Suprapubic skin (tissue), 4 donors: ENCODE data around the gene MUC5B. TPM values are rescaled to one million over a fixed set of nuclear protein-coding genes. Genes with fewer than 3 reads are reported as not detected.

Experiments used
- DNase-seq, 2 donors: peaks; one replicate each; pipeline ENCODE4 v3.0.0-alpha.2; 2019; ENCODE audit warnings: low spot score in 2 of 2
- H3K27ac ChIP-seq: fragments of 200-600 bp; sonication (generic); one replicate; pipeline ENCODE4 v1.5.1; 2019
- H3K27me3 ChIP-seq: fragments of 200-600 bp; sonication (generic); one replicate; pipeline ENCODE4 v1.5.1; 2019
- H3K36me3 ChIP-seq: fragments of 200-600 bp; sonication (generic); one replicate; pipeline ENCODE4 v1.5.1; 2019
- H3K4me1 ChIP-seq: fragments of 200-600 bp; sonication (generic); one replicate; pipeline ENCODE4 v1.5.1; 2019
- H3K4me3 ChIP-seq: fragments of 200-600 bp; sonication (generic); one replicate; pipeline ENCODE4 v1.5.1; 2019; ENCODE audit warnings: mild to moderate bottlenecking
- H3K9me3 ChIP-seq: fragments of 200-600 bp; sonication (generic); one replicate; pipeline ENCODE4 v1.5.1; 2019
- CTCF ChIP-seq, 2 donors: fragments of 200-600 bp in 1 of 2; fragments of 450-650 bp in 1 of 2; sonication (generic) in 1 of 2; IDR thresholded peaks; one replicate each; pipeline ENCODE4 v1.5.1; 2016 to 2019; ENCODE audit warnings: antibody characterized with exemption in 2 of 2, mild to moderate bottlenecking in 1 of 2, moderate library complexity in 1 of 2
- EP300 ChIP-seq: sonication (generic); formaldehyde crosslinking; IDR thresholded peaks from one replicate; pipeline ENCODE4 v1.6.1; 2017; ENCODE audit warnings: antibody characterized with exemption
- POLR2A ChIP-seq, 2 donors: fragments of 450-650 bp; IDR thresholded peaks; one replicate each; pipeline ENCODE4 v1.6.1; 2017; ENCODE audit warnings: antibody characterized with exemption in 2 of 2, mild to moderate bottlenecking in 2 of 2, moderate library complexity in 2 of 2
- POLR2AphosphoS5 ChIP-seq, 3 donors: sonication (generic); formaldehyde crosslinking; IDR thresholded peaks; one replicate each; pipeline ENCODE4 v1.6.1; 2017; ENCODE audit warnings: antibody characterized with exemption in 3 of 3
- WGBS: methylation state at CpG from one replicate; pipeline ENCODE4 v1.1.5; 2018; 5-methylcytosine and 5-hydroxymethylcytosine counted together
- total RNA-seq, 4 donors: library from RNA; depleted of rRNA; stranded (reverse); fragments of >200 nt; gene quantifications; one replicate each; pipeline ENCODE4 v1.1.0, GENCODE V29; 2016

MUC5B gene
- total RNA-seq, 4 donors from 2014 or later = 0.08 to 0.34 (median 0.13) TPM

DNA sequence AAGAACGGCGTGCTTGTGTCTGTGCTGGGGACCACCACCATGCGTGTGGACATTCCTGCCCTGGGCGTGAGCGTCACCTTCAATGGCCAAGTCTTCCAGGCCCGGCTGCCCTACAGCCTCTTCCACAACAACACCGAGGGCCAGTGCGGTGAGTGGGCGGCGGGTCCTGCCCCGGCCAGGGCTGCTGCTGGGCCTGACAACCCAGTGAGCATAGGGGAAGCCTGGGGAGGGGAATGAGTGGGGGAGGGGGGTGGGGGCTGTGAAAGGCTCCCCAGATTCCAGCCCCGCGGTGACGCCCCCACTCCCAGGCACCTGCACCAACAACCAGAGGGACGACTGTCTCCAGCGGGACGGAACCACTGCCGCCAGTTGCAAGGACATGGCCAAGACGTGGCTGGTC lies 31.9 kb downstream of the MUC5B start:
- Histone ChIP-seq H3K4me3 (no peak overlapping the region), H3K27ac (no peak overlapping the region), H3K9me3 (no peaks in the 10 kb centered on the region), H3K4me1 (no peaks in the 10 kb centered on the region), H3K27me3 (no peaks in the 10 kb centered on the region), H3K36me3 (no peaks in the 10 kb centered on the region)
- TF ChIP-seq POLR2A (IDR thresholded peaks at IDR 0.05) = no peak
- no peak for TF ChIP-seq CTCF (IDR thresholded peaks at IDR 0.05)
- no peak for TF ChIP-seq EP300
- no peak for TF ChIP-seq POLR2AphosphoS5 (IDR thresholded peaks at IDR 0.05)
- DNase-seq = no peak
- WGBS = no CpG with 5 or more reads among the region's 19 CpGs

- no peak overlapping the region for H3K4me3 ChIP-seq
- no peaks in the 10 kb centered on the region for H3K36me3 ChIP-seq
- H3K27ac ChIP-seq = no peak overlapping the region
- TF ChIP-seq POLR2A (IDR thresholded peaks at IDR 0.05) (no peak), EP300 (no peak), CTCF (IDR thresholded peaks at IDR 0.05) (no peak), POLR2AphosphoS5 (IDR thresholded peaks at IDR 0.05) (no peak)
- WGBS = 67% methylated on average over 11 of the region's 24 CpGs
- H3K9me3 ChIP-seq = no peaks in the 10 kb centered on the region
- H3K4me1 ChIP-seq = no peaks in the 10 kb centered on the region
- no peaks in the 10 kb centered on the region for H3K27me3 ChIP-seq
- no peak for DNase-seq
Measured at GRCh38 chr11:1255151-1255550, 32.3 kb downstream of the MUC5B start.

DNA sequence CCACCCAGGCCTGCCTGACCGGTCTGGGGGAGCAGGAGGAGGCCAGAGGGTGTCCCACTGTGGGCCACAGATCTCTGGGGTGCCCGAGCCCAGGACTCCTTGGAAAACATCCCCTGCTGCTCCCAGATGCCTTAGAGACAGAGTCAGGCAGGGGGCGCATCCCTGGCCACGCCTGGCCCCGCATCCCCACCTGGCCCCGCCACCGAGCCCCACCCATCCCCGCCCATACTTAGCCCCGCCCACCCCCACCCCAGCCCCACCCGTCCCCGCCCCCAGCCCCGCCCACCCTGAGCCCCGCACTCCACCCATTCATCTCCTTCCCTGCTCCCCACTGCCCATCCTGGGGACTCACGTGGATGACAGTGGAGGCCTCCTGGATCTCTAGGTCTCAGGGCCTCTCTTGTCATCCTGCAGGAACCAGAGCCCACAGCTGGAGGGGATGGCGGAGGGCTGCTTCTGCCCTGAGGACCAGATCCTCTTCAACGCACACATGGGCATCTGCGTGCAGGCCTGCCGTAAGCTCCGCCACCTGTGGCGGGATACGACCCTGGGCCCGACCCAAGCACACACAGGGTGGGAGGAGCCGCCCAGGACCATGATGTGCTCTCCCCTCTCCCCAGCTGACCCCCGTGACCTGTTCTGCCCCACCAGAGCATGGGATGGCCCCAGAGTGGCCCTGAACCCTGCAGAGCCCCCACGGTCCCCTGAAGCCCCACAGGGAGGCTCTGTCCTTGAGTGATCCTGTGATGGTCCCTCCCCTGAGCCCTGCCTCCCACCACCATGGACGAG lies 33.6 kb downstream of the MUC5B start:
- DNase-seq = no peak
- Histone ChIP-seq H3K4me1 (no peaks in the 10 kb centered on the region), H3K27me3 (no peaks in the 10 kb centered on the region), H3K9me3 (no peaks in the 10 kb centered on the region), H3K27ac (no peak overlapping the region), H3K4me3 (no peak overlapping the region), H3K36me3 (no peaks in the 10 kb centered on the region)
- 68% methylated on average over 3 of the region's 26 CpGs for WGBS
- TF ChIP-seq POLR2A (IDR thresholded peaks at IDR 0.05) (no peak), POLR2AphosphoS5 (IDR thresholded peaks at IDR 0.05) (no peak), EP300 (no peak), CTCF (IDR thresholded peaks at IDR 0.05) (no peak)

DNA sequence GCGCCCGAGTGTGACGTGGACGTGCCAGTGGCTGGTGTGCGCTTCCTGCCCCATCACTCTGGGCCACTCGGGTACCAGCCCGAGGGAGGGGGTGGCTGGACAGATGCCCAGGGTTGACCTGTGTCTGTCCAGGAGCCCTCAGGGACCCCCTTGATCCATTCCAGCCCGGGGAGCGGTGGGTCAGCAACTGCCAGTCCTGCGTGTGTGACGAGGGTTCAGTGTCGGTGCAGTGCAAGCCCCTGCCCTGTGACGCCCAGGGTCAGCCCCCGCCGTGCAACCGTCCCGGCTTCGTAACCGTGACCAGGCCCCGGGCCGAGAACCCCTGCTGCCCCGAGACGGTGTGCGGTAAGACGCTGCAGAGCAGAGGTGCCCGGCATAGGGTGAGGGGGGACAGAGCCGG lies 34.5 kb downstream of the MUC5B start:
- H3K9me3 ChIP-seq = no peaks in the 10 kb centered on the region
- H3K27me3 ChIP-seq = no peaks in the 10 kb centered on the region
- 92% methylated on average over 13 of the region's 27 CpGs for WGBS
- H3K27ac ChIP-seq = no peak overlapping the region
- H3K36me3 ChIP-seq = no peaks in the 10 kb centered on the region
- H3K4me1 ChIP-seq = peaks cover 9% of the 10 kb centered on the region
- TF ChIP-seq EP300 (no peak), CTCF (IDR thresholded peaks at IDR 0.05) (no peak), POLR2A (IDR thresholded peaks at IDR 0.05) (no peak)
- DNase-seq = no peak
- no peak overlapping the region for H3K4me3 ChIP-seq

DNA sequence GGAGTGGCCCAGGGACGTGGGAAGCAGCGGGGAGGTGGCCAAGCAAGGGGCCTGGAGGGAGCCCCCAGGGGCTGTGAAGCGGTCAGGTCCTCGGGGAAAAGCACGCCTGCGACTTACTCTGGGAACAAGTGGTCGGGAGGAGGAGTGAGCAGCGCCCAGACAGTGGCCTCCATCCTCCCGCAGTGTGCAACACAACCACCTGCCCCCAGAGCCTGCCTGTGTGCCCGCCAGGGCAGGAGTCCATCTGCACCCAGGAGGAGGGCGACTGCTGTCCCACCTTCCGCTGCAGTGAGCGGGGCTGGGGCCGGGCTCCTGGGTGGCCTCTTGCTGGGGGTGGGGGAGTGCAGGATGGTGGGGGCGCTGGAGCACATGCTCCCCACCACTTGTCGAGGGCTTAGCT lies 35.0 kb downstream of the MUC5B start:
- 87% methylated on average over 8 of the region's 16 CpGs for WGBS
- H3K9me3 ChIP-seq = no peaks in the 10 kb centered on the region
- H3K4me1 ChIP-seq = peaks cover 13% of the 10 kb centered on the region
- no peak overlapping the region for H3K4me3 ChIP-seq
- DNase-seq = no peak
- H3K27ac ChIP-seq = no peak overlapping the region
- no peak for TF ChIP-seq EP300
- no peak for TF ChIP-seq POLR2AphosphoS5 (IDR thresholded peaks at IDR 0.05)
- TF ChIP-seq CTCF (IDR thresholded peaks at IDR 0.05) = no peak
- TF ChIP-seq POLR2A (IDR thresholded peaks at IDR 0.05) = no peak
- H3K27me3 ChIP-seq = no peaks in the 10 kb centered on the region
- no peaks in the 10 kb centered on the region for H3K36me3 ChIP-seq
